ENCODE data around the gene ATF6.

- TF ChIP-seq EZH2 (IDR thresholded peaks at IDR 0.05; ENCODE audit: borderline replicate concordance, insufficient read depth, low read depth, low read length, poor library complexity, severe bottlenecking) (no peak), CTCF (IDR thresholded peaks at IDR 0.05) (no peak)
Observed at GRCh38 chr1:161940866-161941591, 174.9 kb downstream of the ATF6 start.
